Measurements from ENCODE around the gene WRNIP1.

- TF ChIP-seq POLR2A (IDR thresholded peaks at IDR 0.05) (no peak), CTCF (IDR thresholded peaks at IDR 0.05) (no peak)
Measured at GRCh38 chr6:2768696-2769095, 3.5 kb downstream of the WRNIP1 start.

All from thyroid gland (tissue), 4 donors.